Natural killer cell (primary cell): ENCODE data around the gene NPDC1. TPM values are rescaled to one million over a fixed set of nuclear protein-coding genes. Genes with fewer than 3 reads are reported as not detected.
A peak's percentile ranks its signal among the peaks of the same experiment; 100 is the strongest.

ENCODE experiments used
- ATAC-seq, 3 donors: fragments of 150-1000 bp in 2 of 3; fragments of 200-7000 bp in 1 of 3; cut with Tn5 transposase; 1 replicate in 1 of 3; 2 replicates in 2 of 3; pipeline ENCODE4 v1.10.0; 2021; ENCODE audit warnings: mild to moderate bottlenecking in 2 of 3, moderate library complexity in 2 of 3
- DNase-seq, 2 donors: peaks; one replicate each; pipeline versions ENCODE4 v3.0.0 to v3.0.0-alpha.2; 2013 to 2021; ENCODE audit warnings: mixed read lengths in 1 of 2
- H3K27ac ChIP-seq: one replicate; pipeline ENCODE4 v1.5.1; 2013; ENCODE audit warnings: mild to moderate bottlenecking, low read length
- H3K27me3 ChIP-seq: one replicate; pipeline ENCODE4 v1.6.1; 2013; ENCODE audit warnings: low read length; ENCODE audit not compliant: control insufficient read depth, insufficient read depth
- H3K36me3 ChIP-seq: one replicate; pipeline ENCODE4 v1.6.1; 2013; ENCODE audit warnings: low read length; ENCODE audit not compliant: control insufficient read depth, insufficient read depth
- H3K4me1 ChIP-seq: one replicate; pipeline ENCODE4 v1.6.1; 2013; ENCODE audit warnings: low read length; ENCODE audit not compliant: control insufficient read depth, insufficient read depth
- H3K4me3 ChIP-seq: one replicate; pipeline ENCODE4 v1.5.1; 2013; ENCODE audit warnings: low read length
- H3K9me3 ChIP-seq: one replicate; pipeline ENCODE4 v1.6.1; 2013; ENCODE audit warnings: low read length; ENCODE audit not compliant: control insufficient read depth, insufficient read depth
- H3K27ac Mint-ChIP-seq, 2 donors: one replicate each; pipeline ENCODE4 v1.8.0; 2022; ENCODE audit warnings: mild to moderate bottlenecking in 2 of 2, mixed read lengths in 2 of 2, moderate library complexity in 1 of 2
- H3K27me3 Mint-ChIP-seq, 2 donors: one replicate each; pipeline ENCODE4 v1.8.0; 2022; ENCODE audit warnings: low read depth in 2 of 2, mixed read lengths in 2 of 2
- H3K36me3 Mint-ChIP-seq: one replicate; pipeline ENCODE4 v1.8.0; 2022; ENCODE audit warnings: mixed read lengths
- H3K4me1 Mint-ChIP-seq, 2 donors: one replicate each; pipeline ENCODE4 v1.8.0; 2022; ENCODE audit warnings: mixed read lengths in 2 of 2
- H3K4me3 Mint-ChIP-seq: one replicate; pipeline ENCODE4 v1.8.0; 2022; ENCODE audit warnings: mild to moderate bottlenecking, moderate library complexity, mixed read lengths
- H3K9me3 Mint-ChIP-seq, 2 donors: one replicate each; pipeline ENCODE4 v1.8.0; 2022; ENCODE audit warnings: mixed read lengths in 2 of 2
- CTCF ChIP-seq: fragments of 200-600 bp; IDR thresholded peaks from one replicate; pipeline ENCODE4 v1.8.0; 2022; ENCODE audit warnings: antibody characterized with exemption
- WGBS: methylation state at CpG from one replicate; pipeline ENCODE4 v1.1.7; 2013; ENCODE audit warnings: missing lambda C conversion rate; ENCODE audit not compliant: insufficient coverage; 5-methylcytosine and 5-hydroxymethylcytosine counted together
- intact Hi-C: fragments of 100-400 bp; cut with micrococcal nuclease; formaldehyde crosslinking; loops from one replicate; pipeline ENCODE4 v1.14.2; 2022
- total RNA-seq, 4 donors: library from RNA; stranded (reverse); fragments of 120-200 nt in 1 of 4; gene quantifications; one replicate each; pipeline versions ENCODE4 v1.2.3 to v1.2.4, GENCODE V29; 2013 to 2022

The NPDC1 gene
- total RNA-seq, 3 donors from 2014 or later (not counting 1 experiment from before 2014, with no cell fraction given): 0.87 to 5.6 (median 3.4) TPM

- peaks cover 0 to 11% of the 10 kb centered on the region in 2 donors for H3K27me3 Mint-ChIP-seq
- DNase-seq (no peak), ATAC-seq (no peak)
- H3K9me3 ChIP-seq: no peaks in the 10 kb centered on the region
- intact Hi-C loops: no loop called here
- H3K4me1 ChIP-seq: peaks cover 16% of the 10 kb centered on the region
- no peak overlapping the region for H3K27ac ChIP-seq
- no peaks in the 10 kb centered on the region for H3K36me3 Mint-ChIP-seq
- H3K36me3 ChIP-seq: no peaks in the 10 kb centered on the region
- TF ChIP-seq CTCF: no peak
- H3K4me3 Mint-ChIP-seq: no peak overlapping the region
- H3K27ac Mint-ChIP-seq: no peak overlapping the region
- H3K27me3 ChIP-seq: peaks cover 24% of the 10 kb centered on the region
- WGBS: 85% methylated on average over 28 of the region's 28 CpGs
- H3K9me3 Mint-ChIP-seq: no peaks in the 10 kb centered on the region
- H3K4me3 ChIP-seq: no peak overlapping the region
- no peaks in the 10 kb centered on the region for H3K4me1 Mint-ChIP-seq
Measured at GRCh38 chr9:137055385-137056364, 9.7 kb upstream of the NPDC1 start.

- H3K4me1 Mint-ChIP-seq: no peaks in the 10 kb centered on the region
- Histone ChIP-seq H3K27me3 (peaks cover 27% of the 10 kb centered on the region), H3K4me3 (no peak overlapping the region), H3K27ac (no peak overlapping the region), H3K36me3 (no peaks in the 10 kb centered on the region), H3K9me3 (no peaks in the 10 kb centered on the region), H3K4me1 (peaks cover 16% of the 10 kb centered on the region)
- no peak overlapping the region for H3K4me3 Mint-ChIP-seq
- intact Hi-C loops: no loop called here
- no peak overlapping the region for H3K27ac Mint-ChIP-seq
- H3K9me3 Mint-ChIP-seq: no peaks in the 10 kb centered on the region
- TF ChIP-seq CTCF: no peak
- H3K27me3 Mint-ChIP-seq: peaks cover under 1 to 15% of the 10 kb centered on the region in 2 donors
- no peak for ATAC-seq
- H3K36me3 Mint-ChIP-seq: no peaks in the 10 kb centered on the region
- 93% methylated on average over 17 of the region's 17 CpGs for WGBS
- DNase-seq: no peak
Measured at GRCh38 chr9:137054932-137055384, 9.0 kb upstream of the NPDC1 start.

- DNase-seq (peak in 1 of 2 donors; percentile 62), ATAC-seq (peak; percentile 31 to 64 (median 60))
- Histone ChIP-seq H3K4me1 (peaks cover 16% of the 10 kb centered on the region), H3K9me3 (no peaks in the 10 kb centered on the region), H3K4me3 (no peak within 1 kb of the TSS), H3K27me3 (peaks cover 34% of the 10 kb centered on the region), H3K36me3 (no peaks in the 10 kb centered on the region), H3K27ac (no peak within 1 kb of the TSS)
- TF ChIP-seq CTCF: no peak
- no peaks in the 10 kb centered on the region for H3K9me3 Mint-ChIP-seq
- 20% methylated on average over 90 of the region's 90 CpGs for WGBS
- H3K4me1 Mint-ChIP-seq: no peaks in the 10 kb centered on the region
- no peak within 1 kb of the TSS for H3K27ac Mint-ChIP-seq
- peaks cover 7 to 22% of the 10 kb centered on the region in 2 donors for H3K27me3 Mint-ChIP-seq
- intact Hi-C loops: no loop called here
- H3K36me3 Mint-ChIP-seq: no peaks in the 10 kb centered on the region
- H3K4me3 Mint-ChIP-seq: peak within 1 kb of the TSS; percentile 21
Measured at GRCh38 chr9:137053944-137054931, 8.3 kb upstream of the NPDC1 start, which contains the start of gene ENTPD2. Gene ENTPD2 (minus strand): TSS chr9:137054061. CDS start chr9:137053997, 64 bp downstream.
